NCI-H146 (cell line): ENCODE measurements around the gene MED13L.

Source experiments
- DNase-seq: peaks from one replicate; lab custom pipeline; 2025; lab: John Stamatoyannopoulos, UW

MED13L gene

GRCh38 chr12:116210762-116211161 lies 66.7 kb downstream of the MED13L start:
- DNase-seq: no peak

GRCh38 chr12:116210131-116210530 lies 67.4 kb downstream of the MED13L start:
- DNase-seq: no peak

- DNase-seq: no peak
These were observed 68.0 kb downstream of the MED13L start for GRCh38 chr12:116209503-116209902.

- no peak for DNase-seq
These were observed 70.2 kb downstream of the MED13L start for GRCh38 chr12:116207274-116207673.

GRCh38 chr12:116206828-116207227 lies 70.7 kb downstream of the MED13L start:
- no peak for DNase-seq

GRCh38 chr12:116204785-116205184 lies 72.7 kb downstream of the MED13L start:
- DNase-seq: no peak

- DNase-seq: no peak
These were observed 73.3 kb downstream of the MED13L start for GRCh38 chr12:116204169-116204568.

GRCh38 chr12:116202940-116203339 lies 74.6 kb downstream of the MED13L start:
- no peak for DNase-seq

GRCh38 chr12:116202433-116202832 lies 75.1 kb downstream of the MED13L start:
- no peak for DNase-seq

- no peak for DNase-seq
These were observed 75.6 kb downstream of the MED13L start for GRCh38 chr12:116201908-116202307.

GRCh38 chr12:116201359-116201758 lies 76.1 kb downstream of the MED13L start:
- no peak for DNase-seq

- no peak for DNase-seq
These were observed 76.7 kb downstream of the MED13L start for GRCh38 chr12:116200812-116201211.

- no peak for DNase-seq
These were observed 78.3 kb downstream of the MED13L start for GRCh38 chr12:116199160-116199706.

GRCh38 chr12:116196752-116197718 lies 80.5 kb downstream of the MED13L start:
- no peak for DNase-seq

- no peak for DNase-seq
These were observed 81.3 kb downstream of the MED13L start for GRCh38 chr12:116196226-116196625.

GRCh38 chr12:116194935-116195431 lies 82.5 kb downstream of the MED13L start:
- no peak for DNase-seq

GRCh38 chr12:116189692-116190091 lies 87.8 kb downstream of the MED13L start:
- no peak for DNase-seq

- DNase-seq: no peak
These were observed 88.9 kb downstream of the MED13L start for GRCh38 chr12:116188581-116188980.

GRCh38 chr12:116187151-116187511 lies 90.4 kb downstream of the MED13L start:
- no peak for DNase-seq

GRCh38 chr12:116186482-116187150 lies 90.9 kb downstream of the MED13L start:
- DNase-seq: no peak

GRCh38 chr12:116184763-116185162 lies 92.7 kb downstream of the MED13L start:
- no peak for DNase-seq

- DNase-seq: no peak
These were observed 93.8 kb downstream of the MED13L start for GRCh38 chr12:116183741-116184141.
